Stimulated activated CD8-positive, alpha-beta memory T cell treated with anti-CD3 and anti-CD28 coated beads, Interleukin-4, amount 100 ng/mL, for 1 hour (primary cell): ENCODE data around the gene RFPL3.
"Not testable (repeated sequence)": the region's sequence is repeated elsewhere in the genome, so short reads cannot be mapped to it uniquely, and the experiment has no call there.

Source experiments
- DNase-seq, 2 donors: peaks; one replicate each; pipeline ENCODE4 v3.0.0-alpha.2; 2020; ENCODE audit warnings: low read depth in 2 of 2, low spot score in 1 of 2

The RFPL3 gene

DNA sequence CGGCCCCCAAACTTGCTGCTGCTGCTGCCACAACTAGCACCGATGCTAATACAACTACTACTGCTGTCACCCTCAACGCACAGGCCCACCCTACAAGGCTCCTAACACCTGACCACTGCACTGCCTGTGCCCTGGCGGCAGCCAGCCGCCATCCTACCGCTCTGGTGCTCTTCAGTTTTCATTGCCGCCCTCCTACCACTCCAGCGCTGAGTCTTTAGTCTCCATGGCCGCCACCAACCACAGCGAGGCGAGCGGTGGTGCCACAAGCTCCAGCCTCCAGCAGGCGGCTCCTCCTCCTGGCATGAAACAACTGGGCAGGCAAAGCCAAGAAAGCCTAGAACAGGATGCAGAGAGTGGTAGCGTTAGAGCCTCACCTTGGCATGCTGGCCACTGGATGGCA, 5.0 kb upstream of the RFPL3 start:
- no peak for DNase-seq

DNA sequence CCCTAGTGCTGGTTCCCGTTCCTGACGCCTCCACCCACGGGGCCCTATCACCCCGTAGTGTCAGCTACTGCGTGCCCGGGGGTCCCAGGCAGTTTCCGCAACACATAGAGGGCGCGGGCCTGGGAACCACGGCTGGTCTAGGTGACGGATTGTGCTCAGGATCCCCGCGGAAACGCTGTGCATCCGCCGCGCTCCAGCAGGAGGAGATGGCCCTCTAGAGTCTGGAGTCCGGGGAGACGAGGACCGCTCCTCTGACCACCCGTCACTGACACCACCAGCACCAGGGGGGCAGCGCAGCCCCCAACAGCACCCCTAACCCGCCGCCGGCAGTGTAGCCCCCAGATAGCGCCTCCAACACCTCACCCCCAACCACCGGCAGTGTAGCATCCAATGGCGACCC, 4.4 kb upstream of the RFPL3 start:
- DNase-seq, result no peak

DNA sequence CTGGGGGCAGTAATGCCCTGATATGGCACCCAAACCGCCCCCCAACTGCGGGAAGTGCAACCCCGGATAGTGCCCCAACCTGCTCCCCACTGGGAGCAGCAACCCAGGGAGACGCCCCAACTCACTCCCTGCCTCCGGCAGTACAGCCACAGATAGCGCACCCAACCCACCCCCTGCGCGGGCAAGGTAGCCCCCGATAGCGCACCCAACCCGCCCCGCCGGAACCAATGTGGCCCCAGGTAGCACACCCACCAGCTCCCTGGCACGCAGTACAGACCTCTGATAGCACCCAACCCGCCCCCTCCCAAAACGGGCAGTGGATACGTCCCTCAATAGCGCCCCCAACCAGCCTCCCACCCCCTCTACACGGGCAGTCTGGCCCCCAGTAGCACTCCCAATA, 3.8 kb upstream of the RFPL3 start:
- DNase-seq, result no peak

DNA sequence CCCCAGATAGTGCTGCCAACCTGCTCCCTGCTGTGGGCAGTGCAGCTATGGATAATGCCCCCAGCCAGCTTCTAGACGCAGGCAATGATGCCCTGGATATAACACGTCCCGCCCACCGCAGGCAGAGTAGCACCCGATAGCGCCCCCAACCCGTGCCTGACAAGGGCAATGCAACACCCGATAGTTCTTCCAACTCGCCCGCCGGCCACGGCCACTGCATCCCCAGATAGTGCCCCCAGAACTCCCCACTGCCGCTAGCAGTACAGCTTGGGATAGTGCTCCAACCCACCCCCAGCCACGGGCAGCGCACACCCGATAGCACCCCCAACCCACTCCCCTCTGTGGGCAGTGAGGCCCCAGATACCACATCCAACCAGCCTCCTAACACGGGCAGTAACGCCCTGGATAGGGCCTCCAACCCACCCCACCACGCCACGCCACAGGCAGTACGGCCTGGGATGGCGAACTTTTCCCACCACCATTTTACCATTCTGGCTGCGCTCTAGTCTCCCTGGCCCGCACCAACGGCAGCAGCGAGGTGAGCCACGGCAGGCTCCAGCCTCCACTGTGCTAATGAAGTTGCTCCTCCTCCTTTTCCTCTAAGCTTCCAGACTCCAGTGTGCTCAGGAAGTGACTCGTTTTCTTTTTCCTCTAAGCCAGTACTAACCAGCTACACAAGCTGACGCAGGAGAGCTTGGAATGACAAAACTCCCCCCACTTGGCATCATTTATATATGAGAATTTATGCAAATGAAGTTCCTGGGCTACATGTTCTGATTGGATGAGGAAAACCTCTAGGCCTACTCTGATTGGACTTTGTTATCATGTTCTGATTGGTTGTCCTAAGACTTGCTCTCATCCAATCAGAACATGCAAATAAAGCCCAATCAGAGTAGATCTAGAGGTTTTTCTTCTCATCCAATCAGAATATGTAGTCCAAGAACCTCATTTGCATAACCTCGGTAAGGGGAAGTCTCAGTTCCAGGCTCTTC, 3.0 kb upstream of the RFPL3 start:
- DNase-seq, result no peak

DNA sequence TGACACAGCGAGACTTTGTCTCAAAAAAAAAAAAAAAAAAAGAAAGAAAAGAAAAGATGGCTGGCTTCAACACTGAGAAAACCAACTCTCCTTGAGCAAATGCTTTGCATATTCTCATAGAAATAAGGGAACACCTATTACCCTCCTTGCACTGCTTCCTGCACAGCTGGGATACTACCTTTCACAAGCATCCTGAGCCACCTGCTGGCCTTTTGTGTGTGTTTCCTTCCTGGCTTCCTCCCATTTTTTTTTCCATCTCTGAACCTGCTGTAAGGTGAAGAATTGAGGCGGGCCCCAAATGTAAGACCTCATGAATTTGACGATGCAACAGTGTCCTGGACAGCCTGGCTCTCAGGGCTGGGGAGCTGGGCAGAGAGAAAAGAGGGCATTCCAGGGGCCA, 1.9 kb upstream of the RFPL3 start:
- DNase-seq, result no peak

DNA sequence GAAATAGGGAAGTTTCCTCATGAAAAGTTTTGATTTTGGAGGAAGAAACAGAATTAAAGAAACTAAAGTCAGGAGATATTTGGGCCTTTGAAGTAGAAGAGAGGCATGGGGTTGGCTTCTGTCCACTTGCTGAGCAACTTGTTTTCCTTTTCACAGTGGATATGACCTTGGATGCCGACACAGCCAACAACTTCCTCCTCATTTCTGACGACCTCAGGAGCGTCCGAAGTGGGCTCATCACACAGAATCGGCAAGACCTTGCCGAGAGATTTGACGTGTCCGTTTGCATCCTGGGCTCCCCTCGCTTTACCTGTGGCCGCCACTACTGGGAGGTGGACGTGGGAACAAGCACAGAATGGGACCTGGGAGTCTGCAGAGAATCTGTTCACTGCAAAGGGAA, 2.4 kb downstream of the RFPL3 start:
- DNase-seq, result not testable (repeated sequence)

DNA sequence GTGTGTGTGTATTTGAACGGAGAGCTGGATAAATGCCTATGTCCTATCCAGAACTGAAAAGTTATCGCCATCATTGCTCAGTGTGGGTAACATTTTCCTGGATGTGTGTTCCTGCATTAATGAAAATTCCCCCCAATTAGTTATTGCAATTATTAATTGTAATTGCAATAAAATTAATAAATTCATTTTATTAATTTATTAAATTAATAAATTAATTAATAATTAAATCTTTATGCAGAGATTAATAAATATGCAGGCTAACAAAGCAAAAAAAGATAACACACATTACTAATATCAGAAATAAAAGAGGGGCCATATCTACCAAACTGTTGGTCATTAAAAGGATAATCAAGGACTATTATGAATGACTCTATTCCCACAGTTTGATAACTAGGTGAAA, 3.6 kb downstream of the RFPL3 start:
- DNase-seq, result no peak

DNA sequence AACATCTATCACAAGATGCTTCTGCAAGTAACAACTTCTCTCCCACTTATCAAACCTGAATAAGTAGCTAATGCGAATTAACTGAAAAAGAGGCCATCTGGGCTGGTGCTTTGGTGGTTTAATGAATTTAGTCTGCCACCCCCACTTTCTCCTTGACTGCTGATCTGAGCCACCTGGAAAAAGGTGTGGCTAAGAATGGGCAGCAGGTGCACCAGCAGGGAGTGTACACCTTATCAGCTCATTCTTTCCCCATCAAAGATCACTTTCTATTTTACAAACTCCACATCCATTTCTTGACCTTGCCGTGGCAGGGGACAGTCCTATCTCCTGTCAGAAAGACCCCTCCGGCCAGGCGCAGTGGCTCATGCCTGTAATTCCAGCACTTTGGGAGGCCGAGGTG, 6.5 kb downstream of the RFPL3 start:
- DNase-seq, result no peak

DNA sequence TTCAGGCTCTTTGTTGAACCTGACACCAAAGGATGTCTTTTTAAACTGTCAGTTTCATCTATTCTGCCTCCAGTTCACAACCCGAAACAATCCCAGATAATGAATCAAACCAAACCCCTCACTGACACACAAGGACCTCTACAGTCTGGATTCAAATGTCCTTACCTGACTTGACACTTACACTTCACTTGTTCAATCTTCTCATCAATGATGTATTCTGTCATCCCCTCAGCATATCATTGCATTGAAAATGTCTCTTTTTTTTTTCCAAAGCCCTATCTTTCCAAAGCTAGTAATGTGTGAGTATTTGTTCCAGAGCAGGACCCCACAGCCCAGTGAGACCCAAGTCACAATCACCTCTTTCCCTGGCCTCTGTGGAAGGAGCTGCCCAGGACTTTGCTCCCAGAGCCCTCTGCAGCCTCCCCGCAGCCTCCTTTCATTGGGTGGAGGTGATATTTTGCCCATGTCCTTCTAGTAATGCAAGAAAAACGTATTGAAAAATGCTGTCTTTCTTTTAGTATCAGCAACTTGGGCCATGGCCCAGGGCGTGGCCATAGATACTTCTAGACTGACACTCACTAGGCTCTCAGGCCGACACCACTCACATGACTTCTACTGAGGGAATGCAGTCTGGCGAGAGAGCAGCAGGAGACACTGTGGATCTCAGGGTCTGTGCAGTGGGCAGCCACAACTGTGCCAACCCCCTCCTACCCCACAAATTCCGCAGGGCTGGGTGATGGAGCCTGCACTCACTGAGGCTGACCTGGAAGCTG, 18.2 kb downstream of the RFPL3 start:
- no peak for DNase-seq

DNA sequence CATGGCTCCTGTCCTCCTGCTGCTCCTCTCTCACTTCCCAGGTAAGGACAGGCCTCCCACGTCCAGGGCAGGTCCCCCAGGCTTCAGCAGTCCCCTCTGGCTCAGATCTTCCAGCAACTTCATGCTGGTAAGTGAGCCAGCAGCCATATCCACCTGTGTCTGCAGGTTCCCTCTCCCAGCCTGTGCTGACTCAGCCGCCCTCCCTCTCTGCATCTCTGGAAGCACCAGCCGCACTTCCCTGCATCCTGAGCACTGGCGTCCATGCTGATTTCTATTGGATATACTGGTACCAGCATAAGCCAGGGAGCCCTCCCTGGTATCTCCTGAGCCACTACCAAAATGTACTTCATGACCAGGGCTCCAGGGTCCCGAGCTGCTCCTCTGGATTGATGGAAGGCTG, 19.0 kb downstream of the RFPL3 start:
- DNase-seq, result no peak

DNA sequence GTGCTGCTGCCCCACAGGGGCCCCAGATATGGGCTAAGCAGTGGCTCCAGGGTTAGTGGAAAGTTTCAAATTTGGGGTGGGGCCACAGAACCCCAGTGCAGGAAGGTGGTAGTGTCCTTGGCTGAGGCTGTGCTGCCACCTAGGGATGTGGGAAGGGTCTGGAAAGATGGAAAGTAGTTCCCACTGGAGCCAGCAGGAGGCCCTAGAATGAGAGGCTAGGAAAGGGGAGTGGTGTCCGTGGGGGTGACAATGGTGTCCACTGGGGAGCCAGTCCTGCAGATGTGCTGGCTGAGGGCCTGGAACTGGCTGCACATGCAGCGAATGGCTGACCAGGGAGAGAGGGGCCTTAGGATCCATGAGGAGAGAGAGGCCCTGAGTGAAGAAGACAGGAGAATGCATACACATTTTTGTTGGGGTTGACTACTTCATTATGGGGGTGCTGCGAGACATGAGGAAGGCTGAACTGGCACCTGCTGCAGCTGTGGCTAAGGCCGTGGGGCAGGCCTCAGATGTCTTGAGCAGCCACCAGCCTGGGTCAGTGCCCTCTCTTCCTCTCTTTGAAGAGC, 21.1 kb downstream of the RFPL3 start:
- no peak for DNase-seq

DNA sequence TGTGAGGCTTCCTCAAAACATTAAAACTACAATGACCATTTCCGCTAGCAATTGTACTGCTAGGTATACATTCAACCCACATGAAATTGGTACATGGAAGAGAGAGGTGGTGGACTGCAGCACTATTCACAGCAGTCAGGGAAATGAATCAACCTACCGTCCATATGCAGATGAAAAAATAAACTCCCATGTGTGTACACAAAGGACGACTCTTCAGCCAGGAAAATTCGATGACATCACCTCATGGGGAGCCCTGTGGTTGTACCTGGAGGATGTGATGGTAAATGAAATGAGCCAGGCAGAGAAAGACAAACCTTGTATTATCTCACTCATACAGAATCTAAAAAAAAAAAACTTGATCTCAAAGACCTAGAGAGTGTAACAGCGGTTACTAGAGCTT, 23.3 kb downstream of the RFPL3 start:
- DNase-seq, result no peak

DNA sequence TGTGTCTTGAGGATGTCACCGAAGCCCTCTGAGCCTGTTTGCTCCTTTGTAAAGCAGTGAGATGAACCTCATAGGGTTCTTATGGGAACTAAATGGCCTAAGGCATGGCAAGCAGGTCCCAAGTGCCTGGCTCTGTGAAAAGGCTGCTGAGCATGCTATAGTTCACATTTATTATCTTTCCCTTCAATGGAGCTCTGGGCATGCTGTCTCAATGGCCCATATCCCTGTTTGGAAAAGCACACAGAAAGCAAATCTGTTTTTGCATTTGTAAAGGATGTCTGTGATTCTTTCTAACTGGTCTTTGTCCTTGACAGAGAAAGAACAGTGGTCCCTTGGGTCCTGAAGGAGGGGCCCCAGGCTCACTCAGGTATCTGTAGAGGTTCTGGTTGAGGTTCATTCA, 28.0 kb downstream of the RFPL3 start:
- DNase-seq, result no peak

DNA sequence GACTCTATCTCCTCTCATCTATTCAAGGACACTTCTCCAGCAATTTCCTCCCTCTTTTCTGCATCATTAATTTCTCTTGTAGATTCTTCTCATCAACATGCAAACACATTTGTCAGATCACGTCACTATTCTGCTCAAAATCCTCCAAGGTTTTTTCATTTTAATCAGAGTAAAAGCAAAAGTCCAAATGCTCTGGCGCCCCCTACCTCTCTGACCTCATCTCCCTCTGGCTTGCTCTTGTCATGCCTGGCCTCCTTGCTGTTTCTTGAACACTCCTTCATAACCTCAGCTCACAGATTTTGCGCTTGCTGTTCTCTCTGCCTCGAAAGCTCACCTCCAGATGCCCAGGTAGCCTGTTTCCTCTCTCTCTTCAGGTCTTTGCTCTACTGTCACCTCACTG, 32.0 kb downstream of the RFPL3 start:
- DNase-seq, result no peak

DNA sequence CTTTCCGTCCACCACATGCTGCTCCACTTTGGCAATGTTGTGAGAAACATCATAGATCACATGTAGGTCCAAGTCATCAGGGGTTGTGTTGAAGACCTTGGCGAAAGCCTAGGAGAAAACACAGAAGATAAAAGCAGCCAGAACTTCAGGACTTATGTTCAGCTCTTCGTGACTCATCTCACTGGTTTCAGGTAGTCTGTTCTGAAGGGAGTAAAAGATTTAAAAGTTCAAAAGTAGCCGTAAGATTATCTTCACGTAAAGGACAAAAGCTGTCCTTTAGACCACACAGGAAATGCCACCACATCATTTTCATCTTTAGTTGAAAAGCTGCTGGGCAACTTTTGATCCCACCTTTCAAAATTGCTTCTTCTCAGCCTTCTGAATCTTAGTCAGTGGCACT, 37.4 kb downstream of the RFPL3 start:
- no peak for DNase-seq

DNA sequence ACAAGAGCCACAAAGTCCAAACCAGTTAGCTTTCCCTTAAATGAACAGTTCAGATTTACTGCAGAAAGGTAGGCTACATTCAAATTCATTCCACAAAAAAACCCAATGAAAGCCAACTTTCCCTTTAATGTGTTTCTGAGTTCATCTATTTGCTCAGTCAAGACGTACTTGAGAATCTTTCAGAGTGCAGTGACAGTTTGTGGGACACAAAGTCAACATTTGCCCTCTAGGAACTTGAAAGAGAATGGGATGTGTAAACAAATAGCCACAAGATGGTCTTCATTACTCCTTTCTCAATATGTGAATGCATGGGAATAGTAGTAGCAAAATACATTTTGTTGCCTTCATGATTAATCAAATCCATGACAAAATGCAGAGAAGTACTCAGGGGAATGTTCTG, 38.6 kb downstream of the RFPL3 start:
- no peak for DNase-seq

DNA sequence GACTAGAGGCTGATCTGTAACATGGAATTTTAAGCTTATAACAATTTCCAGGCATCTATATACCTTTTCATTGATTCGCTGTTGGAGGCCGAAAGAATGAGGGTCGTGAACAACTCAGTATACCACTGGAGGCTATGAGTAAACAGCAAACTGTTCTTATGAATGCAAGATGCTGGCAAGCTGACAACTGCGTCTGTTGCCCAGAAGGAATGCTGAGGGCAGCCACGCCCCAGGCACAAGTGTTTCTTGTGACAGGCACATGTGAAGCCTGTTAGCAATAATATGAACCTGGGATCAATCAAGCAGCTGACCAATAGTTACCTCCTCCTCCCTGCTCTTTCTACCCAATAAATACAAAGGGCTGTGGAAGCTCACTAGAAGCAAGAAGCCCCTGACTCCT, 39.1 kb downstream of the RFPL3 start:
- DNase-seq, result no peak

DNA sequence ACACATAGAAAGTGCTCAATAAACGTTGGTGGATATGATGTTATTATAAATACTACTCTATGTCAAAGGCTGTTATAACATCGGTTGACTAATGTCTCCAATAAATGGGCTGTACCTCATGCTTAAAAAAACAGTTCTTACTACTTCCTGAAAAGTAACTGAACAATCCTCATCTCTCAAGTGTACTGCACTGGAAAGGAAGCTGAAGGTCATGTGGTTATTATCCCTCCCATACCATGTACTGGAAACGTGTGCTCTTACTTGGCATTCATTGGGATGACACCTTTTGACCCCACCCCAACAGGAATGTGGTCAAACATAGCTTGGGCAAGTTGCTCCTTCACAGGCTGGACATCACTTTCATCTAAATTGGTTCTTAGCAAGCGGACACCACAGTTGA, 43.8 kb downstream of the RFPL3 start:
- no peak for DNase-seq

DNA sequence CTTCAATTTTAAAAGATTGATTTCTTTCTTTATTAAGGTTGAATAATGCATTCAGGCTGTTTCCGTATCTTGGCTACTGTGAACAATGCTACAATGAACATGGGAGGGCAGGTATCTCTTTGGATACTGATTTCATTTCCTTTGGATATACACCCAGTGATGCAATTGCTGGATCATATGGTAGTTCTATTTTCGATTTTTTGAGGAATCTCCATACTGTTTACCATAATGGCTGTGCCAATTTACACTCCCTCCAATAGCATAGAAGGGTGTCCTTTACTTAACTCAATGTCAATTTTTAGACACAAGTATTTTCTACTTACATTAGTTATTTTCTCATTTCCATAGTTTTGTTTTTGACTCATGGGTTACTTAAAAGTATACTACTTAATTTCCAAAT, 46.4 kb downstream of the RFPL3 start:
- no peak for DNase-seq

DNA sequence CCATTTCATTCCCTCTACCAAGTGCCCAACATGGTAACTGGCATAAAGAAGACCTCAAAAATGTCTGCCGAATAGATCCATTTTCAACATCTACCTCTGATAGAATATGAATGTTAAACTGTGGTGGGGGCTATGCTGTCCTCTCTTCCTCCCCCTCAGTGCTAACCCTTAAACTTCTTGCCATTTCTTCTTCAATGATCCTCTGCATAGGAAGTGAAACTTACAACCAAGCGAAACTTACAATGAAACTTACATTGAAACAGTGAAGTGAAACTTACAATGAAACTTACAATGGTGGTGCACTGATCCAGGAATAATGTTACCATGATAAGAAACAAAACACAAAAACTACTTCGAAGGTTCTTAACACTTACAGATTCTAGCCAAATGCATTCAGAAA, 49.6 kb downstream of the RFPL3 start:
- no peak for DNase-seq

DNA sequence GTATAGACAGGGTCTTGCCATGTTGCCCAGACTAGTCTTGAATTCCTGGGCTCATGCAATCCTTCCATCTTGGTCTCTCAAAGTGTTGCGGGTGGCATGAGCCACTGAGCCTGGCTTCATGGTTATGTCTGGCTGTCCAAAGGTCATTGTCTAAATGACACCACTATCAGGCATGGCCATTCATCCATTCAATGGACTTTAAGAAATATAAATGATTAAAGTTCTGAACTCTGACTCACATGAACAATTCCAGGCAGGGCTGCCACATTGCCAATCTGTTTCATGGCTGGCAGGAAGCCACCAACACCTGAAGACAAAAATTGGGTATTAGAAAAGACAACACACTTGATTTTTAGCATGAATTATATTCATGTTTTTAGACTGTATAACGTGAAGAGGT, 50.3 kb downstream of the RFPL3 start:
- DNase-seq, result no peak

DNA sequence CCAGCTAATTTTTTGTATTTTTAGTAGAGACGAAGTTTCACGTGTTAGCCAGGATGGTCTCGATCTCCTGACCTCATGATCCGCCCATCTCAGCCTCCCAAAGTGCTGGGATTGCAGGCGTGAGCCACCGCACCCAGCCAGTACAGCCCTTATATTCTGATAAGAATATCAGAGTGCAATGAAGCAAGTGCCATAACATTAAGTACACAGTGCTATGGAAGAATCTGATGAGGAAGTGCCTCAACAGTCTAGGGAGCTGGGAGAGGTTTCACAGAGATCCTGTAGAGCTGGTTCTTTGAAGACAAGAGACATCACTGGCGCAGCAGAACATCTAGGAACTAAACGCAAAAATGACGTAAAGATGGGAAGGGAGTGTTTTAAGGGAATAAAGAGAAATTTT, 52.3 kb downstream of the RFPL3 start:
- DNase-seq, result no peak
